ENCODE results near the gene CD93. TPM values are rescaled to one million over a fixed set of nuclear protein-coding genes. Genes with fewer than 3 reads are reported as not detected.

The CD93 gene
- total RNA-seq, 1 experiment from 2014 or later, result not detected

- H3K4me1 ChIP-seq, result peaks cover 7% of the 10 kb centered on the region; the same call in 1 of the 2 replicates
- H3K36me3 ChIP-seq (ENCODE audit: control insufficient read depth, insufficient read depth, low read length), result no peaks in the 10 kb centered on the region
- BruUV-seq (replicated peaks), result no TSS peak
- intact Hi-C loops (cut with micrococcal nuclease; ENCODE audit: unreplicated experiment), result no loop called here
- Mint-ChIP-seq H3K4me1 (ENCODE audit: low read depth, unreplicated experiment) (no peaks in the 10 kb centered on the region), H3K4me3 (ENCODE audit: unreplicated experiment) (no peak overlapping the region), H3K36me3 (ENCODE audit: insufficient read depth, unreplicated experiment) (no peaks in the 10 kb centered on the region), H3K9me3 (ENCODE audit: unreplicated experiment) (no peaks in the 10 kb centered on the region), H3K27ac (ENCODE audit: unreplicated experiment) (no peak overlapping the region), H3K27me3 (ENCODE audit: insufficient read depth, unreplicated experiment) (no peaks in the 10 kb centered on the region)
- DNase-seq, result no peak
- CTCF ChIA-PET, result no interaction called here
- no peaks in the 10 kb centered on the region for H3K9me3 ChIP-seq
- POLR2A ChIA-PET, result no interaction called here
- no peak for TF ChIP-seq CTCF (IDR thresholded peaks at IDR 0.05; ENCODE audit: insufficient read depth in 1 of 2, low read depth in 1 of 2, low read length in 1 of 2, severe bottlenecking in 1 of 2, unreplicated experiment in 1 of 2)
- no peaks in the 10 kb centered on the region for H3K27me3 ChIP-seq (replicated peaks; ENCODE audit: control insufficient read depth, insufficient read depth, low read length)
- H3K4me3 ChIP-seq (ENCODE audit: low read depth, low read length), result no peak overlapping the region
These were observed 22.7 kb upstream of the CD93 start for GRCh38 chr20:23108871-23109270.

- Histone ChIP-seq H3K27me3 (replicated peaks; ENCODE audit: control insufficient read depth, insufficient read depth, low read length) (no peaks in the 10 kb centered on the region), H3K9me3 (no peaks in the 10 kb centered on the region), H3K36me3 (ENCODE audit: control insufficient read depth, insufficient read depth, low read length) (no peaks in the 10 kb centered on the region), H3K4me3 (ENCODE audit: low read depth, low read length) (no peak overlapping the region), H3K4me1 (peaks cover 7% of the 10 kb centered on the region; the same call in 1 of the 2 replicates)
- no peak overlapping the region for H3K27ac Mint-ChIP-seq (ENCODE audit: unreplicated experiment)
- intact Hi-C loops (cut with micrococcal nuclease; ENCODE audit: unreplicated experiment), result no loop called here
- no peaks in the 10 kb centered on the region for H3K36me3 Mint-ChIP-seq (ENCODE audit: insufficient read depth, unreplicated experiment)
- TF ChIP-seq CTCF (IDR thresholded peaks at IDR 0.05; ENCODE audit: insufficient read depth in 1 of 2, low read depth in 1 of 2, low read length in 1 of 2, severe bottlenecking in 1 of 2, unreplicated experiment in 1 of 2), result no peak
- BruUV-seq (replicated peaks), result no TSS peak
- ChIA-PET CTCF (no interaction called here), POLR2A (no interaction called here)
- H3K27me3 Mint-ChIP-seq (ENCODE audit: insufficient read depth, unreplicated experiment), result no peaks in the 10 kb centered on the region
- no peak overlapping the region for H3K4me3 Mint-ChIP-seq (ENCODE audit: unreplicated experiment)
- DNase-seq, result no peak
- H3K9me3 Mint-ChIP-seq (ENCODE audit: unreplicated experiment), result no peaks in the 10 kb centered on the region
- H3K4me1 Mint-ChIP-seq (ENCODE audit: low read depth, unreplicated experiment), result no peaks in the 10 kb centered on the region
These were observed 21.3 kb upstream of the CD93 start for GRCh38 chr20:23107466-23107865.

- Histone ChIP-seq H3K9me3 (no peaks in the 10 kb centered on the region), H3K27me3 (replicated peaks; ENCODE audit: control insufficient read depth, insufficient read depth, low read length) (no peaks in the 10 kb centered on the region), H3K36me3 (ENCODE audit: control insufficient read depth, insufficient read depth, low read length) (no peaks in the 10 kb centered on the region), H3K4me1 (peaks cover 7% of the 10 kb centered on the region; the same call in 1 of the 2 replicates), H3K4me3 (ENCODE audit: low read depth, low read length) (no peak overlapping the region)
- peak in 1 of 2 experiments; percentile 28 for DNase-seq
- no peaks in the 10 kb centered on the region for H3K27me3 Mint-ChIP-seq (ENCODE audit: insufficient read depth, unreplicated experiment)
- H3K4me3 Mint-ChIP-seq (ENCODE audit: unreplicated experiment), result no peak overlapping the region
- peak in 1 of 2 experiments; percentile 34 for TF ChIP-seq CTCF (IDR thresholded peaks at IDR 0.05; ENCODE audit: insufficient read depth in 1 of 2, low read depth in 1 of 2, low read length in 1 of 2, severe bottlenecking in 1 of 2, unreplicated experiment in 1 of 2)
- no TSS peak for BruUV-seq (replicated peaks)
- CTCF ChIA-PET, result interaction anchor here (0.5 to 1.5 kb wide), 3 partner anchors 55 to 1344 kb away, joined by 3 to 4 read pairs (median 3); no protein-coding TSS in a partner anchor
- intact Hi-C loops (cut with micrococcal nuclease; ENCODE audit: unreplicated experiment), result no loop called here
- no peaks in the 10 kb centered on the region for H3K4me1 Mint-ChIP-seq (ENCODE audit: low read depth, unreplicated experiment)
- no peak overlapping the region for H3K27ac Mint-ChIP-seq (ENCODE audit: unreplicated experiment)
- no peaks in the 10 kb centered on the region for H3K9me3 Mint-ChIP-seq (ENCODE audit: unreplicated experiment)
- POLR2A ChIA-PET, result interaction anchor here (1.0 kb wide), 1 partner anchor 56 kb away, joined by 3 read pairs; no protein-coding TSS in a partner anchor
- no peaks in the 10 kb centered on the region for H3K36me3 Mint-ChIP-seq (ENCODE audit: insufficient read depth, unreplicated experiment)
These were observed 20.2 kb upstream of the CD93 start for GRCh38 chr20:23106271-23106851.

Measured in Caco-2 (cell line).